ENCODE results near the gene HFE. TPM values are rescaled to one million over a fixed set of nuclear protein-coding genes. Genes with fewer than 3 reads are reported as not detected.
"Not testable (repeated sequence)": the region's sequence is repeated elsewhere in the genome, so short reads cannot be mapped to it uniquely, and the experiment has no call there.

Gene HFE
- total RNA-seq, 2 experiments from 2014 or later: 1.0 to 1.4 TPM

- H3K9me3 Mint-ChIP-seq: no peaks in the 10 kb centered on the region
- ChIA-PET CTCF (interaction anchor here (0.7 to 15.9 kb wide), 13 partner anchors 9 to 135 kb away, joined by 3 to 478 read pairs (median 5); partner anchors contain the start of gene HFE), POLR2A (interaction anchor here (0.5 to 1.8 kb wide), 3 partner anchors 10 to 41 kb away, joined by 3 to 5 read pairs (median 3); a partner anchor contains a TSS)
- no peaks in the 10 kb centered on the region for H3K36me3 Mint-ChIP-seq
- H3K27me3 Mint-ChIP-seq: no peaks in the 10 kb centered on the region
- H3K27ac Mint-ChIP-seq: no peak overlapping the region
- no peak overlapping the region for H3K4me3 Mint-ChIP-seq
- DNase-seq: peak; percentile 65
- peaks cover 4% of the 10 kb centered on the region for H3K4me1 Mint-ChIP-seq (ENCODE audit: low read depth)
- intact Hi-C loops (cut with micrococcal nuclease): loop anchor here (1.0 kb wide), 1 partner anchor 31 kb away; no protein-coding TSS in a partner anchor
Observed at GRCh38 chr6:26065952-26066380, 21.3 kb upstream of the HFE start.

GRCh38 chr6:26067367-26067766 is 19.9 kb upstream of the HFE start:
- no peaks in the 10 kb centered on the region for H3K27me3 Mint-ChIP-seq
- H3K36me3 Mint-ChIP-seq: no peaks in the 10 kb centered on the region
- peaks cover 4% of the 10 kb centered on the region for H3K4me1 Mint-ChIP-seq (ENCODE audit: low read depth)
- H3K9me3 Mint-ChIP-seq: no peaks in the 10 kb centered on the region
- intact Hi-C loops (cut with micrococcal nuclease): no loop called here
- ChIA-PET POLR2A (interaction anchor here (1.1 kb wide), 1 partner anchor 20 kb away, joined by 5 read pairs; the partner anchor contains the start of gene HFE), CTCF (interaction anchor here (15.9 kb wide), 1 partner anchor 26 kb away, joined by 478 read pairs; the partner anchor contains the start of gene HFE)
- no peak overlapping the region for H3K27ac Mint-ChIP-seq
- DNase-seq: no peak
- H3K4me3 Mint-ChIP-seq: no peak overlapping the region

GRCh38 chr6:26068036-26068435 is 19.2 kb upstream of the HFE start:
- POLR2A ChIA-PET: interaction anchor here (1.1 kb wide), 2 partner anchors 19 to 89 kb away, joined by 4 to 5 read pairs; partner anchors contain the start of gene HFE
- Mint-ChIP-seq H3K27me3 (no peaks in the 10 kb centered on the region), H3K4me1 (ENCODE audit: low read depth) (peaks cover 4% of the 10 kb centered on the region), H3K36me3 (no peaks in the 10 kb centered on the region), H3K27ac (no peak overlapping the region), H3K4me3 (no peak overlapping the region), H3K9me3 (no peaks in the 10 kb centered on the region)
- CTCF ChIA-PET: interaction anchor here (15.9 kb wide), 1 partner anchor 25 kb away, joined by 478 read pairs; the partner anchor contains the start of gene HFE
- intact Hi-C loops (cut with micrococcal nuclease): no loop called here
- DNase-seq: no peak

GRCh38 chr6:26071135-26071534 is 16.1 kb upstream of the HFE start:
- DNase-seq: no peak
- Mint-ChIP-seq H3K36me3 (no peaks in the 10 kb centered on the region), H3K27me3 (no peaks in the 10 kb centered on the region), H3K4me3 (no peak overlapping the region), H3K27ac (no peak overlapping the region), H3K4me1 (ENCODE audit: low read depth) (no peaks in the 10 kb centered on the region), H3K9me3 (no peaks in the 10 kb centered on the region)
- intact Hi-C loops (cut with micrococcal nuclease): no loop called here
- ChIA-PET CTCF (interaction anchor here (15.9 kb wide), 1 partner anchor 22 kb away, joined by 478 read pairs; the partner anchor contains the start of gene HFE), POLR2A (no interaction called here)

GRCh38 chr6:26075063-26075717 is 12.0 kb upstream of the HFE start:
- CTCF ChIA-PET: interaction anchor here (0.7 kb wide), 1 partner anchor 10 kb away, joined by 3 read pairs; no protein-coding TSS in a partner anchor
- Mint-ChIP-seq H3K27ac (no peak overlapping the region), H3K9me3 (no peaks in the 10 kb centered on the region), H3K27me3 (no peaks in the 10 kb centered on the region), H3K36me3 (no peaks in the 10 kb centered on the region), H3K4me3 (no peak overlapping the region), H3K4me1 (ENCODE audit: low read depth) (peaks cover 6% of the 10 kb centered on the region)
- intact Hi-C loops (cut with micrococcal nuclease): no loop called here
- no peak for DNase-seq
- POLR2A ChIA-PET: no interaction called here

- POLR2A ChIA-PET; H3K4me1 Mint-ChIP-seq (ENCODE audit: low read depth); H3K27me3 Mint-ChIP-seq; DNase-seq; H3K4me3 Mint-ChIP-seq; H3K36me3 Mint-ChIP-seq; intact Hi-C loops (cut with micrococcal nuclease); H3K27ac Mint-ChIP-seq: not testable (repeated sequence)
- H3K9me3 Mint-ChIP-seq: peaks cover 10% of the 10 kb centered on the region
- CTCF ChIA-PET: interaction anchor here (1.5 kb wide), 1 partner anchor 17 kb away, joined by 3 read pairs; no protein-coding TSS in a partner anchor
Observed at GRCh38 chr6:26078066-26078465, 9.2 kb upstream of the HFE start.

GRCh38 chr6:26081096-26081495 is 6.1 kb upstream of the HFE start:
- DNase-seq; H3K4me1 Mint-ChIP-seq (ENCODE audit: low read depth); H3K36me3 Mint-ChIP-seq; POLR2A ChIA-PET; H3K4me3 Mint-ChIP-seq; intact Hi-C loops (cut with micrococcal nuclease); H3K27ac Mint-ChIP-seq; H3K27me3 Mint-ChIP-seq: not testable (repeated sequence)
- H3K9me3 Mint-ChIP-seq: peaks cover 10% of the 10 kb centered on the region
- CTCF ChIA-PET: interaction anchor here (0.7 to 2.3 kb wide), 2 partner anchors 12 to 16 kb away, joined by 3 to 14 read pairs; no protein-coding TSS in a partner anchor

GRCh38 chr6:26086211-26086610 is 1.0 kb upstream of the HFE start:
- Mint-ChIP-seq H3K4me1 (ENCODE audit: low read depth) (peaks cover 24% of the 10 kb centered on the region), H3K27me3 (no peaks in the 10 kb centered on the region), H3K4me3 (peak overlapping the region; percentile 26), H3K27ac (peak overlapping the region; percentile 14), H3K36me3 (no peaks in the 10 kb centered on the region), H3K9me3 (peaks cover 4% of the 10 kb centered on the region)
- ChIA-PET CTCF (interaction anchor here (1.3 to 17.1 kb wide), 3 partner anchors 11 to 55 kb away, joined by 3 to 478 read pairs (median 75); no protein-coding TSS in a partner anchor), POLR2A (interaction anchor here (1.2 to 2.0 kb wide), 3 partner anchors 38 to 70 kb away, joined by 3 to 9 read pairs (median 7); a partner anchor contains a TSS)
- DNase-seq: peak; percentile 29
- intact Hi-C loops (cut with micrococcal nuclease): no loop called here

- no peaks in the 10 kb centered on the region for H3K9me3 Mint-ChIP-seq
- H3K4me3 Mint-ChIP-seq: peak overlapping the region; percentile 79
- no peaks in the 10 kb centered on the region for H3K27me3 Mint-ChIP-seq
- DNase-seq: no peak
- intact Hi-C loops (cut with micrococcal nuclease): no loop called here
- POLR2A ChIA-PET: interaction anchor here (1.9 kb wide), 1 partner anchor 32 kb away, joined by 7 read pairs; a partner anchor contains a TSS
- no peaks in the 10 kb centered on the region for H3K36me3 Mint-ChIP-seq
- peaks cover 29% of the 10 kb centered on the region for H3K4me1 Mint-ChIP-seq (ENCODE audit: low read depth)
- no peak overlapping the region for H3K27ac Mint-ChIP-seq
- CTCF ChIA-PET: interaction anchor here (6.0 to 17.1 kb wide), 2 partner anchors 9 to 22 kb away, joined by 75 to 478 read pairs; no protein-coding TSS in a partner anchor
Observed at GRCh38 chr6:26088344-26088743, 1.1 kb downstream of the HFE start.

GRCh38 chr6:26089272-26089671 is 2.0 kb downstream of the HFE start:
- peaks cover 29% of the 10 kb centered on the region for H3K4me1 Mint-ChIP-seq (ENCODE audit: low read depth)
- no peaks in the 10 kb centered on the region for H3K36me3 Mint-ChIP-seq
- POLR2A ChIA-PET: no interaction called here
- no peaks in the 10 kb centered on the region for H3K27me3 Mint-ChIP-seq
- no peak for DNase-seq
- no peaks in the 10 kb centered on the region for H3K9me3 Mint-ChIP-seq
- no peak overlapping the region for H3K27ac Mint-ChIP-seq
- H3K4me3 Mint-ChIP-seq: no peak overlapping the region
- CTCF ChIA-PET: interaction anchor here (6.0 to 17.1 kb wide), 2 partner anchors 8 to 23 kb away, joined by 75 to 478 read pairs; no protein-coding TSS in a partner anchor
- intact Hi-C loops (cut with micrococcal nuclease): no loop called here

GRCh38 chr6:26092443-26092842 is 5.2 kb downstream of the HFE start:
- Mint-ChIP-seq H3K9me3 (no peaks in the 10 kb centered on the region), H3K4me3 (no peak overlapping the region), H3K4me1 (ENCODE audit: low read depth) (peaks cover 21% of the 10 kb centered on the region), H3K36me3 (no peaks in the 10 kb centered on the region), H3K27ac (no peak overlapping the region), H3K27me3 (no peaks in the 10 kb centered on the region)
- CTCF ChIA-PET: interaction anchor here (2.3 to 17.1 kb wide), 2 partner anchors 26 to 60 kb away, joined by 6 to 478 read pairs; a partner anchor contains a TSS
- POLR2A ChIA-PET: no interaction called here
- intact Hi-C loops (cut with micrococcal nuclease): no loop called here
- DNase-seq: no peak

GRCh38 chr6:26094036-26094435 is 6.8 kb downstream of the HFE start:
- DNase-seq: no peak
- H3K27ac Mint-ChIP-seq: no peak overlapping the region
- intact Hi-C loops (cut with micrococcal nuclease): no loop called here
- POLR2A ChIA-PET: interaction anchor here (0.7 to 1.6 kb wide), 2 partner anchors 10 to 29 kb away, joined by 3 to 4 read pairs; a partner anchor contains a TSS
- peaks cover 10% of the 10 kb centered on the region for H3K4me1 Mint-ChIP-seq (ENCODE audit: low read depth)
- H3K36me3 Mint-ChIP-seq: no peaks in the 10 kb centered on the region
- CTCF ChIA-PET: interaction anchor here (1.2 to 17.1 kb wide), 3 partner anchors 28 to 78 kb away, joined by 4 to 478 read pairs (median 6); a partner anchor contains a TSS
- no peaks in the 10 kb centered on the region for H3K27me3 Mint-ChIP-seq
- no peaks in the 10 kb centered on the region for H3K9me3 Mint-ChIP-seq
- H3K4me3 Mint-ChIP-seq: no peak overlapping the region

Measured in activated CD4-positive, alpha-beta memory T cell treated with anti-CD3 and anti-CD28 coated beads for 36 hours (primary cell).